AG04449 (cell line): ENCODE measurements around the gene ALDH3B2.

ENCODE experiments used
- CTCF ChIA-PET: fragments of 350-600 bp; formaldehyde crosslinking; extraction: SDS; loops from one replicate; lab custom pipeline; 2021; ENCODE audit warnings: antibody characterized with exemption; lab: Yijun Ruan, JAX
- POLR2A ChIA-PET: fragments of 400-600, 350-600 bp; formaldehyde crosslinking; extraction: SDS; loops from one replicate; lab custom pipeline; 2020; ENCODE audit warnings: antibody characterized with exemption, inconsistent platforms; lab: Yijun Ruan, JAX
- DNase-seq: peaks from one replicate; pipeline ENCODE4 v3.0.0-alpha.2; 2010; ENCODE audit warnings: low read depth, low spot score
- H3K4me3 ChIP-seq: 2 replicates; pipeline ENCODE4 v1.5.1; 2011; ENCODE audit warnings: low read depth, mild to moderate bottlenecking, control low read depth, low read length
- CTCF ChIP-seq: IDR thresholded peaks from one replicate; pipeline ENCODE4 v1.5.1; 2011; ENCODE audit warnings: mild to moderate bottlenecking, moderate library complexity, low read length, control low read depth, inconsistent platforms; ENCODE audit not compliant: insufficient read depth; ENCODE audit errors: missing control alignments

Gene ALDH3B2

DNA sequence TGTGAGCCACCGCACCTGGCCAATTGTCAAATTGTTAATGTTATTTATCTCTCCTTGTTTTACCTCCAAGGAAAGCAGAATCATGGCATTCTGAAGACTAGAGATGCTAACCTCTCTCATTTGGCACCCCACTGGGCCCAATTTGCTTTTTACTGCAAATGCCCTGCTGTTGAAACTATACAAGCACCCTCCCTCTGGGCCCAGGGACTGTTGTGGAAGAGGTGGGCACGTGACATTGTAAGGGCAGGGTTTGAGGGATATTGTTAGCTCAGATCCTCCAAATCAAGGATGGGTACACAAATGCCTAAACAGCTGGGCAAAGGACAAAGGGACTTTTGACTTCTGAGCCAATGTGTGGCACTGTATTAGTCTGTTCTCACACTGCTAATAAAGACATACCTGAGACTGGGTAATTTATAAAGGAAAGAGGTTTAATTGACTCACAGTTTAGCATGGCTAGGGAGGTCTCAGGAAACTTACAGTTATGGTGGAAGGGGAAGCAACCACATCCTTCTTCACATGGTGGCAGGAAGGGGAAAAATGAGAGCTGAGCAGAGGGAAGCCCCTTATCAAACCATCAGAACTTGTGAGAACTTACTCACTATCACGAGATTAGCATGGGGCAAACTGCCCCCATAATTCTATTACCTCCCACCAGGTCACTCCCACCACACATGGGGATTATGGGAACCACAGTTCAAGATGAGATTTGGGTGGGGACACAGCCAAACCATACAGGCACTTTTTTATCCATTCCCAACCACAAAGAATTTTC is 6.5 kb upstream of the ALDH3B2 start:
- no peak for TF ChIP-seq CTCF
- no peak for DNase-seq
- ChIA-PET CTCF (interaction anchor here (1.0 kb wide), 1 partner anchor 10 kb away, joined by 3 read pairs; no protein-coding TSS in a partner anchor), POLR2A (no interaction called here)
- H3K4me3 ChIP-seq: no peak overlapping the region

- DNase-seq: no peak
- TF ChIP-seq CTCF: no peak
- CTCF ChIA-PET: interaction anchor here (1.1 kb wide), 2 partner anchors 16 to 41 kb away, joined by 3 read pairs; no protein-coding TSS in a partner anchor
- H3K4me3 ChIP-seq: no peak overlapping the region
- POLR2A ChIA-PET: no interaction called here
Measured at GRCh38 chr11:67675058-67675747, 780 bp upstream of the ALDH3B2 start.

DNA sequence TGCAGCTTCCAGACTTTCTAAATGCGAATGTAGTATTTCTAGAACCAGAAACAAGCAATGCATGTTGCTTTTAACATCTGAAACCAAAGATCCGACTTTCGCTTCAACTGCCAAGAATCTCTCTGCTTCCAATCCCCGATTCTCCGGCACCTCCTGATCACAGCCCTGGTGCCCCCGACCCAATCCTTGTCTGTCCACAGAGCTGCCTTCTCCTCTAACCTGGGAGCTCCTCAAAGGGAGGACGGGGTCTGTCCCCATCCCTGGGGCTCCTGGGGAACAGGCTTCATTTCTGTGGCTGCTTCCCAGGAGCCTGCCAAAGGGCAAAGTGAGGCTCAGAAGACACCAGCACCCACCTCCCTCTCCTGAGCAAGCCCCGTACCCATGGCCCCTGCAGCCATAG is 521 bp downstream of the ALDH3B2 start:
- no peak for TF ChIP-seq CTCF
- no peak overlapping the region for H3K4me3 ChIP-seq
- POLR2A ChIA-PET: no interaction called here
- DNase-seq: no peak
- CTCF ChIA-PET: interaction anchor here (1.1 kb wide), 1 partner anchor 40 kb away, joined by 3 read pairs; no protein-coding TSS in a partner anchor

GRCh38 chr11:67673358-67673757 is 1.1 kb downstream of the ALDH3B2 start:
- POLR2A ChIA-PET: no interaction called here
- CTCF ChIA-PET: no interaction called here
- DNase-seq: no peak
- H3K4me3 ChIP-seq: no peak overlapping the region
- TF ChIP-seq CTCF: no peak

GRCh38 chr11:67671211-67671520 is 3.3 kb downstream of the ALDH3B2 start:
- POLR2A ChIA-PET: no interaction called here
- no peak for DNase-seq
- TF ChIP-seq CTCF: no peak
- H3K4me3 ChIP-seq: no peak overlapping the region
- CTCF ChIA-PET: interaction anchor here (1.1 kb wide), 1 partner anchor 41 kb away, joined by 3 read pairs; the partner anchor contains the start of gene NUDT8
